ENCODE data around the gene ALDH8A1.

Gene ALDH8A1

GRCh38 chr6:134882426-134883038 is 67.4 kb downstream of the ALDH8A1 start:
- H3K27ac ChIP-seq, result no peak overlapping the region
- no peak for DNase-seq (ENCODE audit: low read depth, low spot score)

- no peak for DNase-seq (ENCODE audit: low read depth, low spot score)
- H3K27ac ChIP-seq, result no peak overlapping the region
Measured at GRCh38 chr6:134880487-134881190, 69.3 kb downstream of the ALDH8A1 start.

GRCh38 chr6:134878136-134878535 is 71.8 kb downstream of the ALDH8A1 start:
- H3K27ac ChIP-seq, result no peak overlapping the region
- no peak for DNase-seq (ENCODE audit: low read depth, low spot score)

GRCh38 chr6:134875367-134875766 is 74.5 kb downstream of the ALDH8A1 start:
- DNase-seq (ENCODE audit: low read depth, low spot score), result no peak
- no peak overlapping the region for H3K27ac ChIP-seq

GRCh38 chr6:134873500-134874388 is 76.2 kb downstream of the ALDH8A1 start:
- no peak overlapping the region for H3K27ac ChIP-seq
- no peak for DNase-seq (ENCODE audit: low read depth, low spot score)

GRCh38 chr6:134870677-134871498 is 79.0 kb downstream of the ALDH8A1 start:
- DNase-seq (ENCODE audit: low read depth, low spot score), result no peak
- H3K27ac ChIP-seq, result no peak overlapping the region

- no peak for DNase-seq (ENCODE audit: low read depth, low spot score)
- H3K27ac ChIP-seq, result no peak overlapping the region
Measured at GRCh38 chr6:134868812-134869211, 81.1 kb downstream of the ALDH8A1 start.
